Karpas-422 (cell line): ENCODE results near the gene HOXC11. TPM values are rescaled to one million over a fixed set of nuclear protein-coding genes. Genes with fewer than 3 reads are reported as not detected.

Experiments used
- DNase-seq: peaks from one replicate; pipeline ENCODE4 v3.0.0-alpha.2; 2015
- H2AFZ ChIP-seq: fragments of 200-600 bp; sonication (generic); 2 replicates; pipeline ENCODE4 v1.6.1; 2014; ENCODE audit warnings: antibody characterized with exemption, low read length, mixed read lengths
- H3K27ac ChIP-seq: fragments of 200-600 bp; sonication (generic); 2 replicates; pipeline ENCODE4 v1.5.1; 2014; ENCODE audit warnings: mild to moderate bottlenecking, low read length, moderate library complexity
- H3K27me3 ChIP-seq: fragments of 200-600 bp; sonication (generic); 2 replicates; pipeline ENCODE4 v1.6.1; 2014; ENCODE audit warnings: low read length, mixed read lengths
- H3K36me3 ChIP-seq: fragments of 200-600 bp; sonication (generic); 2 replicates; pipeline ENCODE4 v1.6.1; 2014; ENCODE audit warnings: low read length, mixed read lengths; ENCODE audit not compliant: insufficient read depth
- H3K4me1 ChIP-seq: fragments of 200-600 bp; sonication (generic); 2 replicates; pipeline ENCODE4 v1.6.1; 2014; ENCODE audit warnings: mild to moderate bottlenecking, low read length, mixed read lengths
- H3K4me2 ChIP-seq: fragments of 200-600 bp; sonication (generic); 2 replicates; pipeline ENCODE4 v1.6.1; 2014; ENCODE audit warnings: low read length, low read depth, mild to moderate bottlenecking; ENCODE audit not compliant: poor library complexity, severe bottlenecking
- H3K4me3 ChIP-seq: fragments of 200-600 bp; sonication (generic); 2 replicates; pipeline ENCODE4 v1.5.1; 2014; ENCODE audit warnings: mild to moderate bottlenecking, antibody characterized with exemption, low read length, mixed read lengths
- H3K79me2 ChIP-seq: fragments of 200-600 bp; sonication (generic); 2 replicates; pipeline ENCODE4 v1.6.1; 2014; ENCODE audit warnings: mild to moderate bottlenecking, low read length, mixed read lengths
- H3K9ac ChIP-seq: fragments of 200-600 bp; sonication (generic); 2 replicates; pipeline ENCODE4 v1.6.0; 2014; ENCODE audit warnings: low read length
- H3K9me2 ChIP-seq: fragments of 200-600 bp; sonication (generic), shearing (Covaris generic); replicated peaks from 2 replicates; pipeline ENCODE4 v1.6.0; 2014; ENCODE audit warnings: mild to moderate bottlenecking, low read length, moderate library complexity; ENCODE audit not compliant: insufficient read depth
- H3K9me3 ChIP-seq: fragments of 300-700, 200-600 bp; sonication (generic); 2 replicates; pipeline ENCODE4 v1.6.1; 2014; ENCODE audit warnings: low read length, mixed read lengths
- H4K20me1 ChIP-seq: fragments of 200-600 bp; sonication (generic); 2 replicates; pipeline ENCODE4 v1.6.1; 2014; ENCODE audit warnings: mild to moderate bottlenecking, antibody characterized with exemption, low read length, low read depth; ENCODE audit not compliant: insufficient read depth
- total RNA-seq: library from RNA; depleted of rRNA; stranded (reverse); fragments of >200 nt; shearing (Covaris generic); gene quantifications from 2 replicates; pipeline ENCODE4 v1.2.3, GENCODE V29; 2014; ENCODE audit warnings: low replicate concordance

The HOXC11 gene
- total RNA-seq, 1 experiment from 2014 or later, result not detected

DNA sequence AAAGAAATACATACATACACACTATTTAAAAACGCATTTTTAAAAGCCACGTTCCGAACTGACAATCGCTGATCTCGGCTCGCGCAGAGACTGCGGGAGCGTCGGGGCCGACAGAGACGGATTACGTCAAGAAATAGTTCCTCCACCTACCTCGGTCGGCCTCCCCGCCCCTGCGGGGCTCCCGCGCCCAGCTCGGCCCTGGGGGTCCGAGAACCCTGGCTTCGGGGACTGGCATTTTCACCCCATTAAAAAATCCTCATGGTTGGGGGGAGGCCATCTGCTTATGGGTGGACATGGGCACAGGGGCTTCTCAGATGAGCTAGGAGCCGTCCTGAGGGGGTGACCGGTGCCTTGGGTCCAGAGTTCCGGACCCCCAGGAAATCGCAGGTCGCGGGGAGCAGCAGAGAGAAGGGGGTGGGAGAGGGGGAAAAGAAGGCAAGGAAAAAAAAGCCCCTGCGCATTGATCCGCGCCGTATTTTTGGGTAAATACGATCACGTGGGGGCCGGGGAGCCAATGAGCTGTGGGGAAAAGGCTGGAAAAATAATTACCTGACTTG lies 26.7 kb downstream of the HOXC11 start:
- DNase-seq, result no peak
- Histone ChIP-seq H3K27ac (no peak overlapping the region), H3K36me3 (no peaks in the 10 kb centered on the region), H3K9ac (no peak overlapping the region), H3K27me3 (no peaks in the 10 kb centered on the region), H3K9me3 (no peaks in the 10 kb centered on the region), H3K4me1 (peaks cover 14% of the 10 kb centered on the region), H4K20me1 (no peaks in the 10 kb centered on the region), H3K4me3 (no peak overlapping the region), H3K4me2 (no peak overlapping the region), H3K79me2 (no peaks in the 10 kb centered on the region), H3K9me2 (no peaks in the 10 kb centered on the region), H2AFZ (no peak overlapping the region)

- no peaks in the 10 kb centered on the region for H3K27me3 ChIP-seq
- no peaks in the 10 kb centered on the region for H3K9me3 ChIP-seq
- H3K9me2 ChIP-seq, result no peaks in the 10 kb centered on the region
- H3K36me3 ChIP-seq, result no peaks in the 10 kb centered on the region
- H3K4me2 ChIP-seq, result no peak within 1 kb of the TSS
- no peak within 1 kb of the TSS for H3K4me3 ChIP-seq
- no peaks in the 10 kb centered on the region for H3K79me2 ChIP-seq
- H3K9ac ChIP-seq, result no peak within 1 kb of the TSS
- no peaks in the 10 kb centered on the region for H4K20me1 ChIP-seq
- no peak for DNase-seq
- H3K27ac ChIP-seq, result no peak within 1 kb of the TSS
- H2AFZ ChIP-seq, result no peak within 1 kb of the TSS
- H3K4me1 ChIP-seq, result peaks cover 8% of the 10 kb centered on the region
Observed at GRCh38 chr12:54000116-54001114, 27.5 kb downstream of the HOXC11 start, which contains the start of gene HOXC9. Gene HOXC9, plus strand, starts transcription at chr12:54000161. Its CDS starts 28 bp downstream, at chr12:54000189.

- H3K36me3 ChIP-seq, result no peaks in the 10 kb centered on the region
- H3K9ac ChIP-seq, result no peak overlapping the region
- no peaks in the 10 kb centered on the region for H4K20me1 ChIP-seq
- no peak overlapping the region for H3K4me2 ChIP-seq
- no peak overlapping the region for H3K4me3 ChIP-seq
- H3K9me3 ChIP-seq, result no peaks in the 10 kb centered on the region
- no peak overlapping the region for H2AFZ ChIP-seq
- H3K9me2 ChIP-seq, result no peaks in the 10 kb centered on the region
- H3K4me1 ChIP-seq, result peaks cover 6% of the 10 kb centered on the region
- H3K27me3 ChIP-seq, result no peaks in the 10 kb centered on the region
- no peak overlapping the region for H3K27ac ChIP-seq
- no peak for DNase-seq
- no peaks in the 10 kb centered on the region for H3K79me2 ChIP-seq
Observed at GRCh38 chr12:54001283-54002187, 28.6 kb downstream of the HOXC11 start.

DNA sequence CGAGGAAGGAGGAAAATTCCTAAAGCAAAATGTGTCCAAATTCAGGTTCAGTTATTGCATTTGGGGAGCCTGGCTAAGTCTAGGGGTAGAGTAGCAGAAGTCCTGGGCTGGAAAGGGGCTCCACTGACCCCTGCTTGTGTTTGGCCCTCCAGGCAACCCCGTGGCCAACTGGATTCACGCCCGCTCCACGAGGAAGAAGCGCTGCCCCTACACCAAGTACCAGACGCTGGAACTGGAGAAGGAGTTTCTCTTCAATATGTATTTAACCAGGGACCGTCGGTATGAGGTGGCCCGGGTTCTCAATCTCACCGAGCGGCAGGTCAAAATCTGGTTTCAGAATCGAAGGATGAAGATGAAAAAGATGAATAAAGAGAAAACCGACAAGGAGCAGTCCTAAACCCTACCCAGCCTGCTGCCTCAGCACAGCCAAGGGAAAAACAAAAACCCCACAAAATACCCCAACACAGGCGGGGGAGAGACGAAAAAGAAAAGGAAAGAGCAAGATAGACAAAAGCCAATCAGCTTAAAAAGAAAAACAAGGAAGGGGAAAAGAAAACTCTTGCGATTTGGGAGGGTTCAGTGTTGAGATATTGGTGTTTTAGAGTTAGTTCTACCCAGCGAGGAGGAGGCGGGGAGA lies 29.5 kb downstream of the HOXC11 start:
- no peaks in the 10 kb centered on the region for H3K9me3 ChIP-seq
- no peaks in the 10 kb centered on the region for H3K27me3 ChIP-seq
- no peak overlapping the region for H3K4me3 ChIP-seq
- no peak overlapping the region for H3K27ac ChIP-seq
- H3K36me3 ChIP-seq, result no peaks in the 10 kb centered on the region
- H3K4me1 ChIP-seq, result peaks cover 8% of the 10 kb centered on the region
- no peak for DNase-seq
- no peak overlapping the region for H3K9ac ChIP-seq
- no peaks in the 10 kb centered on the region for H3K9me2 ChIP-seq
- no peak overlapping the region for H2AFZ ChIP-seq
- no peaks in the 10 kb centered on the region for H4K20me1 ChIP-seq
- no peaks in the 10 kb centered on the region for H3K79me2 ChIP-seq
- no peak overlapping the region for H3K4me2 ChIP-seq

DNA sequence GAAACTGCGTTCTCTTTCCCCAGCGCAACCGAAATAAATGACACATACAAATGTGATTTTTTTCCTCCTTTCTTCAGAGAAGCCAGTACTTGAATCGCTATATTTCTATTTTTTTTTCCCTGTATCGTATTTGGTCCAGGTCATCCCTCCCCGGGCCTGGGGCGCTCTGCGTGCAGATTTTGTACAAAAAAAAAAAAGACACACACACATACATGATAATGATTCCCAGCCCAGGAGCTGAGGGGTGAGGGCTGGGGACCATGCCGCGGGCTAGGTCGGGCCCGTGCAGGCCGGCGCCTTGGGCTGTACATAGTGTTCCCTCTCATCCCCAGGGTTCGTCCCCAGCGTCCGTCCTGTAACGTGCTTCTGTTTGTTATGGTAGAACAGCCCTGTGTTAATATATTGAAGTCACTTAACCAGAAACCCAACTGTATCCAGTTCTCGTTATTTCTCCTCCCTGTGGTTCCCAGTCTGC lies 30.0 kb downstream of the HOXC11 start:
- Histone ChIP-seq H3K9me3 (no peaks in the 10 kb centered on the region), H3K27me3 (no peaks in the 10 kb centered on the region), H2AFZ (no peak overlapping the region), H3K79me2 (no peaks in the 10 kb centered on the region), H3K36me3 (no peaks in the 10 kb centered on the region), H4K20me1 (no peaks in the 10 kb centered on the region), H3K27ac (no peak overlapping the region), H3K4me3 (no peak overlapping the region), H3K4me2 (no peak overlapping the region), H3K4me1 (peaks cover 8% of the 10 kb centered on the region), H3K9me2 (no peaks in the 10 kb centered on the region), H3K9ac (no peak overlapping the region)
- DNase-seq, result no peak

DNA sequence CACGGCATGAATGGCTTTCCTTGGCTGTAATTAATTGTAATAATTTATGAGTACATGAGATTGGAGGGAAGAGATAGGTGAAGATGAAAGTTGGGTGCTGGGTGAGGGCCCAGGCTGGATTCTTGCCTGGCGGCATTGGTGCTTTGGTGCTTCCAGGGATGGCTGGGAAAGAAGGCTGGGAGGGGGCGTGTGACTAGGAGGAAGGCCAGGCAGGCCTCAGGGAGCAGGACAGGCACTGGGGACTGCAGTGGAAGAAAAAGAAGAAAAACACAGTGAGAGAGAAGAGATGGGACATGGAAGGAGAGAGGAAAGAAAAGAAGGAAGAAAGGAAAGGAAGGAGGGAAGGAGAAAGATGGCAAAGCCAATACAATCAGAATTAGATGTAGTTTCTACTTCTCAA lies 30.7 kb downstream of the HOXC11 start:
- H2AFZ ChIP-seq, result no peak overlapping the region
- no peaks in the 10 kb centered on the region for H3K9me2 ChIP-seq
- no peaks in the 10 kb centered on the region for H3K36me3 ChIP-seq
- H3K9me3 ChIP-seq, result no peaks in the 10 kb centered on the region
- H3K79me2 ChIP-seq, result no peaks in the 10 kb centered on the region
- H3K4me3 ChIP-seq, result no peak overlapping the region
- H3K4me1 ChIP-seq, result peaks cover 8% of the 10 kb centered on the region
- H3K27me3 ChIP-seq, result no peaks in the 10 kb centered on the region
- no peak for DNase-seq
- no peak overlapping the region for H3K4me2 ChIP-seq
- H3K9ac ChIP-seq, result no peak overlapping the region
- no peak overlapping the region for H3K27ac ChIP-seq
- H4K20me1 ChIP-seq, result no peaks in the 10 kb centered on the region

- Histone ChIP-seq H3K4me1 (peaks cover 8% of the 10 kb centered on the region), H3K9ac (no peak overlapping the region), H3K27me3 (no peaks in the 10 kb centered on the region), H3K9me3 (no peaks in the 10 kb centered on the region), H3K79me2 (no peaks in the 10 kb centered on the region), H3K4me2 (no peak overlapping the region), H3K27ac (no peak overlapping the region), H3K9me2 (no peaks in the 10 kb centered on the region), H3K36me3 (no peaks in the 10 kb centered on the region), H2AFZ (no peak overlapping the region), H3K4me3 (no peak overlapping the region), H4K20me1 (no peaks in the 10 kb centered on the region)
- DNase-seq, result no peak
Observed at GRCh38 chr12:54004063-54004840, 31.3 kb downstream of the HOXC11 start.
